Colonic mucosa (tissue), 4 donors: Measurements from ENCODE around the gene LMF1. TPM values are rescaled to one million over a fixed set of nuclear protein-coding genes. Genes with fewer than 3 reads are reported as not detected.

Experiments used
- DNase-seq: peaks from one replicate; pipeline ENCODE4 v3.0.0-alpha.2; 2020
- H3K27ac ChIP-seq: fragments of 200-600 bp; one replicate; pipeline ENCODE4 v1.8.0; 2021
- H3K27me3 ChIP-seq: fragments of 200-600 bp; one replicate; pipeline ENCODE4 v1.8.0; 2021
- H3K36me3 ChIP-seq: fragments of 200-600 bp; one replicate; pipeline ENCODE4 v1.8.0; 2021
- H3K4me1 ChIP-seq: fragments of 200-600 bp; one replicate; pipeline ENCODE4 v1.8.0; 2021; ENCODE audit warnings: mild to moderate bottlenecking
- H3K4me3 ChIP-seq: fragments of 200-600 bp; one replicate; pipeline ENCODE4 v1.8.0; 2021
- H3K9ac ChIP-seq, 2 donors: one replicate each; pipeline ENCODE4 v1.7.0; 2013; ENCODE audit warnings: control low read depth in 2 of 2, low read depth in 2 of 2, low read length in 2 of 2
- H3K9me3 ChIP-seq: fragments of 200-600 bp; one replicate; pipeline ENCODE4 v1.8.0; 2021
- CTCF ChIP-seq: fragments of 200-600 bp; IDR thresholded peaks from one replicate; pipeline ENCODE4 v1.8.0; 2022; ENCODE audit warnings: antibody characterized with exemption, mild to moderate bottlenecking
- intact Hi-C: fragments of 100-400 bp; cut with DNase I; formaldehyde crosslinking; loops from one replicate; pipeline ENCODE4 v1.14.1; 2022
- total RNA-seq, 2 donors: library from RNA; stranded (reverse); fragmentation: NEBNext Ultra II Directional in 1 of 2; extraction: Animal tissue kit (Norgen Biotek cat#: 25700) in 1 of 2; gene quantifications; one replicate each; pipeline ENCODE4 v1.2.1, GENCODE V29; 2021
- donor health status: healthy.
- donor health status: DM: no; HTN: no; CAD: no.
- donor health status: DM: no; HTN: no; CAD: no.

Gene LMF1
- total RNA-seq, 2 donors from 2014 or later, result 8.4 to 12.8 TPM

DNA sequence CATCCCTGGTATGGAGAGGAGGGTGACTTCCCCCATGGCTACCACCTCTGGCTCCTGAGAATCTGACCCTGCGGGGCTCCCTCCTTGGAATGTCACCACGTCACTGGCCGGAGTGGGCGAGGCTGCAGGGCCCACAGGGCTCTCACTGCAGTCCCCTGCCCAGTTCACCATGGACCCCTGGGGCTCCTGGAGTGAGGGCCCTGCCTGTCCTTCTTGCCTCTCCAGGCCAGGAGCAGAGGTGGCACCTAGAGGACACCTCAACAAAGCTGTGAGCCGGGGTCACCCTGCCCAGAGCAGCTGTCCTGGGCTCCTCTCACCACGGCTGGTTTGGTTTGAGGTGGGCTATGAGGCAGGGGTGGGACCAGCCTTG, 102.4 kb downstream of the LMF1 start:
- no peaks in the 10 kb centered on the region for H3K36me3 ChIP-seq
- no peak overlapping the region for H3K9ac ChIP-seq
- no peak for DNase-seq
- no peaks in the 10 kb centered on the region for H3K27me3 ChIP-seq
- intact Hi-C loops, result no loop called here
- H3K9me3 ChIP-seq, result no peaks in the 10 kb centered on the region
- H3K4me1 ChIP-seq, result no peaks in the 10 kb centered on the region
- no peak for TF ChIP-seq CTCF
- H3K4me3 ChIP-seq, result no peak overlapping the region
- H3K27ac ChIP-seq, result no peak overlapping the region

DNA sequence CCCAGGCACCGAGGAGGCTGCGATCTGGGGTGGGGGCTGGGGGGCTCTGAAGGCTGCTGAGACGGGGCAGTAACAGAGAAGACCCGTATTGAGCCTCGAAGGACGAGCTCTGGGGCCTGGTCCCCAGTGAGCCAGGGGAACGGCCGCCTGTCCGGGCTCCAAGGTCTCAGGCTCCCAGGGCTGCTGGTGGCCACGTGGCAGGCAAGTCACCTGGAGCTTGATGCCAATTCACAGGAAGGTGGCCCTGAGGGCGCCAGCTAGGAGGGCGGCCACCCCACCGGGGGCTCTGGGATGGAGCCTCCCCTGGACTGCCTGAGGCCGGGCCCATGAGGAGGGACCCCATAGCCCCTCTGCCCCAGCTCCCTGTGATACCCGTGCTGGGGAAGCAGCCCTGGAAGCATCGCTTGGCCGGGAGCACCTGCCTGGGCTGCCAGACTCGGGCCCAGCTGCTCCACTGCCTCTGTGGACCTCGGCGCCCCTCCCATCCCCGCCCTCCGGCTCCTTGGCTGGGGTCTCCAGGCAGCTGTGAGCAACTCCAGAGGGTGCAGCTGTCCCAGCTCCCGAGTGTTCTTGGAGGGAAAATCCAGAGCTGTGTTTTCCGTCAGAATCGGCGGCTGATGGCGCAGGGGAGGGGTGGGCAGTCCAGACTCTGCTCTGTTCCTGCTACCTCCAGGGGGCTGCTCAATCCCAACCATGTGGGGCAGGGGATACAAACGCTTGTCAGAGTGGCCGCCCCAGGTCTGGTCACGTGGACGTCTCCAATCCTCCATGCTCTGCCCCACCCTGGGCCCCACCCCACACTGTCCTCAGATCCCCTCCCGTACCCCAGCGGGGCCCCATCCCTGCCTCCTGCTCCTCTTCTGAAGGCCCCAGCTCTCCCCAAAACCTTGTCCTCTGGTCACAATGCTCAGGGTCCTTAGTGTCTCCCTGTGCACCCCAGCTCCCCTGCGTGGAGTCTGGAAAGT, 103.1 kb downstream of the LMF1 start:
- H3K9ac ChIP-seq, result no peak overlapping the region
- no peak for DNase-seq
- no peaks in the 10 kb centered on the region for H3K9me3 ChIP-seq
- no peaks in the 10 kb centered on the region for H3K36me3 ChIP-seq
- no peak overlapping the region for H3K4me3 ChIP-seq
- no peak for TF ChIP-seq CTCF
- no peaks in the 10 kb centered on the region for H3K4me1 ChIP-seq
- intact Hi-C loops, result no loop called here
- no peak overlapping the region for H3K27ac ChIP-seq
- no peaks in the 10 kb centered on the region for H3K27me3 ChIP-seq

GRCh38 chr16:866252-866896, 104.4 kb downstream of the LMF1 start:
- Histone ChIP-seq H3K4me1 (no peaks in the 10 kb centered on the region), H3K9me3 (no peaks in the 10 kb centered on the region), H3K27me3 (no peaks in the 10 kb centered on the region), H3K4me3 (no peak overlapping the region), H3K27ac (no peak overlapping the region), H3K9ac (no peak overlapping the region), H3K36me3 (no peaks in the 10 kb centered on the region)
- no peak for TF ChIP-seq CTCF
- intact Hi-C loops, result no loop called here
- no peak for DNase-seq

- DNase-seq, result no peak
- no peak overlapping the region for H3K27ac ChIP-seq
- H3K27me3 ChIP-seq, result no peaks in the 10 kb centered on the region
- H3K9ac ChIP-seq, result no peak overlapping the region
- no peaks in the 10 kb centered on the region for H3K9me3 ChIP-seq
- no peak overlapping the region for H3K4me3 ChIP-seq
- no peaks in the 10 kb centered on the region for H3K36me3 ChIP-seq
- no peaks in the 10 kb centered on the region for H3K4me1 ChIP-seq
- intact Hi-C loops, result no loop called here
- no peak for TF ChIP-seq CTCF
These were observed 105.8 kb downstream of the LMF1 start for GRCh38 chr16:865026-865425.

GRCh38 chr16:861446-861845, 109.3 kb downstream of the LMF1 start:
- no peak overlapping the region for H3K9ac ChIP-seq
- no peaks in the 10 kb centered on the region for H3K4me1 ChIP-seq
- no peaks in the 10 kb centered on the region for H3K9me3 ChIP-seq
- no peak overlapping the region for H3K4me3 ChIP-seq
- intact Hi-C loops, result no loop called here
- no peaks in the 10 kb centered on the region for H3K27me3 ChIP-seq
- H3K36me3 ChIP-seq, result no peaks in the 10 kb centered on the region
- H3K27ac ChIP-seq, result no peak overlapping the region
- no peak for DNase-seq
- TF ChIP-seq CTCF, result no peak
